Hepatocyte (in vitro differentiated cells): Measurements from ENCODE around the gene CHKB. TPM values are rescaled to one million over a fixed set of nuclear protein-coding genes. Genes with fewer than 3 reads are reported as not detected.

Experiments
- DNase-seq: peaks from one replicate; pipeline ENCODE4 v3.0.0-alpha.2; 2016; ENCODE audit warnings: low spot score
- H2AFZ ChIP-seq: fragments of 200-600 bp; sonication (generic); 2 replicates; pipeline ENCODE4 v1.6.0; 2016; ENCODE audit warnings: antibody characterized with exemption, mild to moderate bottlenecking
- H3K27ac ChIP-seq: fragments of 200-600 bp; sonication (generic); 2 replicates; pipeline ENCODE4 v1.5.1; 2016; ENCODE audit warnings: mild to moderate bottlenecking
- H3K27me3 ChIP-seq: fragments of 200-600 bp; sonication (generic); 2 replicates; pipeline ENCODE4 v1.6.1; 2016
- H3K36me3 ChIP-seq: fragments of 200-600 bp; sonication (generic); replicated peaks from 2 replicates; pipeline ENCODE4 v1.5.1; 2016; ENCODE audit warnings: low read depth; ENCODE audit not compliant: insufficient read depth
- H3K4me1 ChIP-seq: fragments of 200-600 bp; sonication (generic); 2 replicates; pipeline ENCODE4 v1.5.1; 2016; ENCODE audit warnings: mild to moderate bottlenecking, moderate library complexity; ENCODE audit not compliant: insufficient read depth
- H3K4me2 ChIP-seq: fragments of 200-600 bp; sonication (generic); 2 replicates; pipeline ENCODE4 v1.6.0; 2016
- H3K4me3 ChIP-seq: fragments of 200-600 bp; sonication (generic); 2 replicates; pipeline ENCODE4 v1.5.1; 2016; ENCODE audit warnings: mild to moderate bottlenecking
- H3K79me2 ChIP-seq: fragments of 200-600 bp; sonication (generic); 2 replicates; pipeline ENCODE4 v1.6.0; 2017; ENCODE audit warnings: mild to moderate bottlenecking
- H3K9me2 ChIP-seq: fragments of 200-600 bp; sonication (generic); replicated peaks from 2 replicates; pipeline ENCODE4 v1.6.0; 2017; ENCODE audit warnings: mild to moderate bottlenecking; ENCODE audit not compliant: insufficient read depth
- H3K9me3 ChIP-seq: fragments of 200-600 bp; sonication (generic); 2 replicates; pipeline ENCODE4 v1.5.1; 2016; ENCODE audit warnings: low read depth, mild to moderate bottlenecking
- H4K20me1 ChIP-seq: fragments of 200-600 bp; sonication (generic); 2 replicates; pipeline ENCODE4 v1.6.0; 2016; ENCODE audit warnings: mild to moderate bottlenecking; ENCODE audit not compliant: insufficient read depth, poor library complexity, severe bottlenecking
- EZH2 ChIP-seq: fragments of 200-600 bp; sonication (generic); IDR thresholded peaks from 2 replicates; pipeline ENCODE4 v1.6.1; 2016; ENCODE audit warnings: antibody characterized with exemption, mild to moderate bottlenecking, borderline replicate concordance
- EZH2phosphoT487 ChIP-seq: fragments of 200-600 bp; sonication (generic); IDR thresholded peaks from one replicate; pipeline ENCODE4 v1.6.1; 2018; ENCODE audit warnings: antibody characterized with exemption, mild to moderate bottlenecking, low read depth, moderate library complexity; ENCODE audit not compliant: unreplicated experiment, severe bottlenecking
- WGBS: methylation state at CpG from one replicate; pipeline ENCODE4 v1.1.6; 2016; ENCODE audit warnings: low lambda C conversion rate; ENCODE audit errors: missing lambda C conversion rate; 5-methylcytosine and 5-hydroxymethylcytosine counted together
- polyA plus RNA-seq: library from polyadenylated mRNA; unstranded; fragments of >200 nt; fragmentation: Nextera tagmentation; extraction: Ambion mirVana; gene quantifications from 2 replicates; pipeline ENCODE4 v1.2.1, GENCODE V29; 2016
- total RNA-seq: library from RNA; depleted of rRNA; stranded (reverse); fragments of >200 nt; gene quantifications from 2 replicates; pipeline ENCODE4 v1.2.3, GENCODE V29; 2014
- TF ChIP-seq, protein P1 (sequence below): fragments of 200-600 bp; sonication (generic); IDR thresholded peaks from 2 replicates; pipeline ENCODE4 v1.5.1; 2016; ENCODE audit warnings: antibody characterized with exemption, mild to moderate bottlenecking; ENCODE audit not compliant: poor library complexity

CHKB gene
- total and polyA plus RNA-seq, 2 experiments from 2014 or later = 54.9 to 89.7 TPM

DNA sequence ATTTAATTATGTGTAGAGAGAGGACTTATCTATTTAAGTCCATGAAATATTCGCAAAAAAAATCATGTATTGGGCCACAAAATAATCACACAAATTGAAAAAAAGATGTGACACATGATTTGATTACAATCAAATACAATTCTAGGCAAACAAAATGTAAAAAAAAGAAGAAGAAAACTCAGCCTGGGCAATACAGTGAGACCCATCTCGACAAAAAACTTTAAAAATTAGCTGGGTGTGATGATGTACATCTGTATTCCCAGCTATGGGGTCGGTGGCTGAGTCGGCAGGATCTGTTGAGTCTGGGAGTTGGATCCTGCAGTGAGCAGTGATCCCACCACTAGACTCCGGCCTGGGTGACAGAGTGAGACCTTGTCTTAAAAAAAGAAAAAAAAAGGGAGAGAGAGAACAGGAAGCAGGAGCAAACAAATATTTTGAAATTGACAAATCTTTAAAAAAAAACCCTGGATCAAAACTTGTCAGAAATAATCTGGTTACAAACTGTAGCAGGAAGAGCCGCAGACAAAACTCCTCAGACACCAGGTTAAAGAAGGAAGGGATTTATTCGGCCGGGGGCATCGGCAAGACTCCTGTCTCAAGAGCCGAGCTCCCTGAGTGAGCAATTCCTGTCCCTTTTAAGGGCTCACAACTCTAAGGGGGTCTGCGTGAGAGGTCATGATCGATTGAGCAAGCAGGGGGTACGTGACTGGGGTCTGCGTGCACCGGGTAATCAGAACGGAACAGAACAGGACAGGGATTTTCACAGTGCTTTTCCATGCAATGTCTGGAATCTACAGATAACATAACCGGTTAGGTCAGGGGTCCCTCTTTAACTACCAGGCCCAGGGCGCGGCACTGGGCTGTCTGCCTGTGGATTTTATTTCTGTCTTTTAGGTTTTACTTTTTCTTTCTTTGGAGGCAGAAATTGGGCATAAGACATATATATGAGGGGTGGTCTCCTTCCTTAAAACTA is 49.5 kb downstream of the CHKB start:
- peak overlapping the region; percentile 99 for H3K4me2 ChIP-seq
- no peaks in the 10 kb centered on the region for H3K79me2 ChIP-seq
- peak; percentile 21 for DNase-seq
- no peak overlapping the region for H3K4me3 ChIP-seq
- H3K27me3 ChIP-seq = peaks cover 11% of the 10 kb centered on the region
- WGBS = 60% methylated on average over 19 of the region's 19 CpGs
- H3K27ac ChIP-seq = peak overlapping the region; percentile 96
- H3K4me1 ChIP-seq = peaks cover 32% of the 10 kb centered on the region
- no peaks in the 10 kb centered on the region for H4K20me1 ChIP-seq
- H3K9me2 ChIP-seq = no peaks in the 10 kb centered on the region
- TF ChIP-seq, protein P1, sequence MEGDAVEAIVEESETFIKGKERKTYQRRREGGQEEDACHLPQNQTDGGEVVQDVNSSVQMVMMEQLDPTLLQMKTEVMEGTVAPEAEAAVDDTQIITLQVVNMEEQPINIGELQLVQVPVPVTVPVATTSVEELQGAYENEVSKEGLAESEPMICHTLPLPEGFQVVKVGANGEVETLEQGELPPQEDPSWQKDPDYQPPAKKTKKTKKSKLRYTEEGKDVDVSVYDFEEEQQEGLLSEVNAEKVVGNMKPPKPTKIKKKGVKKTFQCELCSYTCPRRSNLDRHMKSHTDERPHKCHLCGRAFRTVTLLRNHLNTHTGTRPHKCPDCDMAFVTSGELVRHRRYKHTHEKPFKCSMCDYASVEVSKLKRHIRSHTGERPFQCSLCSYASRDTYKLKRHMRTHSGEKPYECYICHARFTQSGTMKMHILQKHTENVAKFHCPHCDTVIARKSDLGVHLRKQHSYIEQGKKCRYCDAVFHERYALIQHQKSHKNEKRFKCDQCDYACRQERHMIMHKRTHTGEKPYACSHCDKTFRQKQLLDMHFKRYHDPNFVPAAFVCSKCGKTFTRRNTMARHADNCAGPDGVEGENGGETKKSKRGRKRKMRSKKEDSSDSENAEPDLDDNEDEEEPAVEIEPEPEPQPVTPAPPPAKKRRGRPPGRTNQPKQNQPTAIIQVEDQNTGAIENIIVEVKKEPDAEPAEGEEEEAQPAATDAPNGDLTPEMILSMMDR = no peak
- TF ChIP-seq EZH2 (no peak), EZH2phosphoT487 (no peak)
- H3K9me3 ChIP-seq = no peaks in the 10 kb centered on the region
- no peak overlapping the region for H2AFZ ChIP-seq
- H3K36me3 ChIP-seq = no peaks in the 10 kb centered on the region

DNA sequence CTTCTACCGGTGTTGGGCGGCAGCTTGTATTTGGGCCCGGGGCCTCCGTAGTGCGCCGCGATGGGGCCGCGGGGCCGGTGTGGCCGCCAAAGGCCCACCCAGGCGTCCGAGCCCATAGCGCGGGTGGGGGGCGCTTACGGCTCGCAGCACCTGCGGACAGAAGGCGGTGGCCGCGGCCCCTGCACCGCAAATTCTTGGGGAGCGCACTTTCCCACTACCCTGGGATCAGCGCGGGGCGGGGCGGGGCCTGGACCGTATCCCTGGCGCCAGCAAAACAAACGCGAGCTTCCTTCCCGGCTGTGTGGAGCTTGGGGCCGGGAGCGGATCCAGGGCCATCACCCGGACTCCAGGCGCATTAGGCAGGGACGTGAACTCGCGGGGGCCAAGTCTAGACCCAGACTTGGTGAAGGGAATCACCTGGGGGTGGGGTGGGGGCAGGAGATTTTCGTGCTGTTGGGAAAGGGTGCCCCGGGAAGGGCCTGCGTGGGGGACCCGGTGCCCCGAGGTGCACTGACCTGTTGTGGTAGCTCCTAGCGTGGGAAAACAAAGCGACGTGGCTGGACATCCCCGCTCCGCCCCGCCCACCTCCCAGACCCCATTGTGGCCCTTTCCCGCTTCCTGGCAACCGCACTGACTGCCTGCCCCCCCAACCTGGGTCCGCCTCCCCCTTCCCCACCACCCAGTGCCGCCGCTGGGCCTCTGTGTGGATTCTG is 50.5 kb downstream of the CHKB start:
- Histone ChIP-seq H3K4me1 (peaks cover 35% of the 10 kb centered on the region), H3K4me3 (peak overlapping the region; percentile 52), H4K20me1 (no peaks in the 10 kb centered on the region), H3K27me3 (peaks cover 11% of the 10 kb centered on the region), H3K9me2 (no peaks in the 10 kb centered on the region), H3K36me3 (no peaks in the 10 kb centered on the region), H3K4me2 (peak overlapping the region; percentile 99), H3K27ac (peak overlapping the region; percentile 96), H2AFZ (peak overlapping the region; percentile 49), H3K9me3 (no peaks in the 10 kb centered on the region), H3K79me2 (no peaks in the 10 kb centered on the region)
- TF ChIP-seq, protein P1 = no peak
- no peak for TF ChIP-seq EZH2
- no peak for TF ChIP-seq EZH2phosphoT487
- WGBS = 8% methylated on average over 30 of the region's 56 CpGs
- peak; percentile 77 for DNase-seq

DNA sequence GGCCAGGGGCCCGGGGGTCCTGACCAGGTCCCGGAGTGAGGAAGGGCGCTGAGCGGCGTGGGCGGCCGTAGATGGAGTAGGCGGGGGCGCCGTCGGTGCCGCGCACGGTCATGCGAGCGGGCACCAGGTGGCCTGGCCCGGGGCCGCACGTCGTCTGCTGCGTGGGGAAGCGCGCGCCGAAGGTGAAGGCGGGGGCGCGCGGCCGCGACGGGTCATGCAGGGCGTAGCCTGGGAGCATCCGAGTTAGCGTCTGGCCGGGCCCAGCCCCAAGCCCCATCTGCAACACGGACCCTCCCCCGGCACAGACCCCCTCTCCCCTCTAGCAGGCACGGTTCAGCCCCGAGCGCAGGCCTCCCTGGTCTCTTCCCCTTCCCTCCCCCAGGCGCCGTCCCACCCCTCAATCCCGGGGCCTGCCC is 51.1 kb downstream of the CHKB start:
- Histone ChIP-seq H3K27ac (peak overlapping the region; percentile 96), H3K4me2 (peak overlapping the region; percentile 99), H3K4me3 (peak overlapping the region; percentile 52), H4K20me1 (no peaks in the 10 kb centered on the region), H3K9me3 (no peaks in the 10 kb centered on the region), H3K79me2 (no peaks in the 10 kb centered on the region), H3K36me3 (no peaks in the 10 kb centered on the region), H2AFZ (peak overlapping the region; percentile 51), H3K9me2 (no peaks in the 10 kb centered on the region), H3K27me3 (peaks cover 11% of the 10 kb centered on the region), H3K4me1 (peaks cover 40% of the 10 kb centered on the region)
- TF ChIP-seq EZH2 (no peak), EZH2phosphoT487 (no peak)
- TF ChIP-seq, protein P1 = no peak
- WGBS = 8% methylated on average over 8 of the region's 44 CpGs
- peak; percentile 75 for DNase-seq
